Bronchial epithelial cell (primary cell): ENCODE data around the gene P2RX3. TPM values are rescaled to one million over a fixed set of nuclear protein-coding genes. Genes with fewer than 3 reads are reported as not detected.
A peak's percentile ranks its signal among the peaks of the same experiment; 100 is the strongest.

Source experiments
- DNase-seq: peaks from one replicate; pipeline ENCODE4 v3.0.0-alpha.2; 2010; ENCODE audit warnings: low read depth
- FAIRE-seq: peaks from 2 replicates; lab custom pipeline; 2011; peaks lifted over from hg19 to GRCh38; lab: Jason Lieb, UNC
- H3K27me3 ChIP-seq: 2 replicates; pipeline ENCODE4 v1.5.1; 2011; ENCODE audit warnings: low read length; ENCODE audit not compliant: control insufficient read depth, insufficient read depth
- H3K36me3 ChIP-seq: 2 replicates; pipeline ENCODE4 v1.5.1; 2011; ENCODE audit warnings: low read length; ENCODE audit not compliant: control insufficient read depth, insufficient read depth
- H3K4me3 ChIP-seq: 2 replicates; pipeline ENCODE4 v1.5.1; 2011; ENCODE audit warnings: mild to moderate bottlenecking, low read depth, low read length, control low read depth
- total RNA-seq: library from RNA; depleted of rRNA; stranded (reverse); fragments of >200 nt; gene quantifications from 2 replicates; pipeline ENCODE4 v1.2.1, GENCODE V29; 2014
- TF ChIP-seq, protein P1 (sequence below): IDR thresholded peaks from 2 replicates; pipeline ENCODE4 v1.5.1; 2011; ENCODE audit warnings: mild to moderate bottlenecking, moderate library complexity, low read length, control low read depth, inconsistent platforms; ENCODE audit not compliant: insufficient read depth, severe bottlenecking

The P2RX3 gene
- total RNA-seq, 1 donor from 2014 or later, result not detected

DNA sequence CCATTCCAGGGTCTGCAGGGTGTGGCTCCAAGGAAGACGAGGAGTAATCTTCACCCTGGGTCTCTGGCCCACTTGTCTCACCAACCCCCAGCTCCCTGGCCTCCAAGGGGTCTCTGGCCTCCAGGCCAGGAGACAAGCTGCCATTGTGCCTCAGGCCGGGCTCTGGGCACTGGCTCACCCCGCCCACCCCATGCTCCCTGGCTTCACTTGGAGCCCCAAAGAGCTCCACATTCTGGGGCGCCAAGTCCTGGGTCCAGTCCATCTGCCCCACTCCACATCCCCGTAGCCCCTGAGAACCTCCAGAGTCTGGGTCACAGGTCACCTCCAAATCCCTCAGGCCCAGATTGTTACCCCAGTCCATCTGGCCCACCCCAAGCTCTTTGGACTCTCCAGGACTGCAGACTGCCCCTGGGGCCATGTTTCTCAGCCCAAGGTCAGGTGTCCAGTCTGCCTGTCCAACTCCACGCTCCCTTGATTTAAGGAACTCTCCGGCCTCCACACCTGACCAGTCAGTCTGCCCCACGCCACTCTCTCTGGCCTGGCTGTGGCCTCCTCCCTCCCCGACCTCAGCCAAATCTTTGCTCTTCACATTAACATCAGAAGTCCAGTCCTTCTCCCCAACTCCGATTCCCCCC, 29.6 kb upstream of the P2RX3 start:
- FAIRE-seq, result no peak
- Histone ChIP-seq H3K36me3 (peaks cover 36% of the 10 kb centered on the region), H3K4me3 (peak overlapping the region; percentile 3), H3K27me3 (no peaks in the 10 kb centered on the region)
- TF ChIP-seq, protein P1, sequence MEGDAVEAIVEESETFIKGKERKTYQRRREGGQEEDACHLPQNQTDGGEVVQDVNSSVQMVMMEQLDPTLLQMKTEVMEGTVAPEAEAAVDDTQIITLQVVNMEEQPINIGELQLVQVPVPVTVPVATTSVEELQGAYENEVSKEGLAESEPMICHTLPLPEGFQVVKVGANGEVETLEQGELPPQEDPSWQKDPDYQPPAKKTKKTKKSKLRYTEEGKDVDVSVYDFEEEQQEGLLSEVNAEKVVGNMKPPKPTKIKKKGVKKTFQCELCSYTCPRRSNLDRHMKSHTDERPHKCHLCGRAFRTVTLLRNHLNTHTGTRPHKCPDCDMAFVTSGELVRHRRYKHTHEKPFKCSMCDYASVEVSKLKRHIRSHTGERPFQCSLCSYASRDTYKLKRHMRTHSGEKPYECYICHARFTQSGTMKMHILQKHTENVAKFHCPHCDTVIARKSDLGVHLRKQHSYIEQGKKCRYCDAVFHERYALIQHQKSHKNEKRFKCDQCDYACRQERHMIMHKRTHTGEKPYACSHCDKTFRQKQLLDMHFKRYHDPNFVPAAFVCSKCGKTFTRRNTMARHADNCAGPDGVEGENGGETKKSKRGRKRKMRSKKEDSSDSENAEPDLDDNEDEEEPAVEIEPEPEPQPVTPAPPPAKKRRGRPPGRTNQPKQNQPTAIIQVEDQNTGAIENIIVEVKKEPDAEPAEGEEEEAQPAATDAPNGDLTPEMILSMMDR, result no peak
- no peak for DNase-seq

DNA sequence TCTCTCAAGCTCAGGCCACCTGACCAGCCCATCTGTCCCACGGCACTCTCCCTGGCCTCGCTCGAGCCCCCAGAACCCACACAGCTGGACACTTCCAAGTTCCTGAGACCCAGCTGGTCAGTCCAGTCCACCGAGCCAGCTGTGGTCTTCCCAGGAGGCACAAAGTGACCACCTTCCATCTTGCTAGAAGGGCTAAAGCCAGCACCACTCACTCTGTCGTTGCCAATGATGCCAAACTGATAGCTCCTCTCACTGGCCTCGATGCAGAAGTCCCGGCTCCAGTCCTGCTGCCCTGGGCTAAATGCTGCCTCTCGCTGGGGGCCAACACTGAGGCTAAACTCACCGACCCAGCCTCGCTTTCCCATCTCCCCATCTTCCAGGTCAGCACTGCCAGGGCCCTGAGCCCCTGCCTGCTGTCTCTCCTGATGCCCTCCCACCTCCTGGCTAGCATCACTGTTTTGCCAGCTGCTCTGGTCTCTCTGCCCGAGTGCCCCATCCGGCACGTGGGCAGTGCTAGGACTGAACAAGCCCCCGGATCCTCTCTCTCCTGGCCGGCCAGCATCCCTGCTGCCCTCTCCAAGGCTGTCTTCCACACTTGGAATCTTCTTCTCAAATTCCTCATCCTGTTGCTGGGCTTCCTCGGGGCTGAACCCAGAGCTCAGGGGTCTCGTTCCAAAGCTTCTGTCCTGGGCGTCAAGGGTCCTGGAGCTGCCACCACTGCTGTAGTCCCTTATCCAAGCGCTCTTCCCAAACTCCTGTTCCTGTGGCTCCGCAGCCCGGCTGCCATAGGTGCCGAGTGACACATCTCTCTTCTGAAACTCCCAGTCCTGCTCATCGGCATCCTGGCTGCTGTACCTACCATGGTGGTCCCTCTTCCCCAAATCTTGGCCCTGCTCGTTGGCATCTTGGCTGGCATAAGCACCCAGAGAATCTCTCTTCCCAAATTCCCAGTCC, 28.8 kb upstream of the P2RX3 start:
- DNase-seq (no peak), FAIRE-seq (no peak)
- no peaks in the 10 kb centered on the region for H3K27me3 ChIP-seq
- H3K36me3 ChIP-seq, result peaks cover 41% of the 10 kb centered on the region
- TF ChIP-seq, protein P1, result no peak
- H3K4me3 ChIP-seq, result no peak overlapping the region

DNA sequence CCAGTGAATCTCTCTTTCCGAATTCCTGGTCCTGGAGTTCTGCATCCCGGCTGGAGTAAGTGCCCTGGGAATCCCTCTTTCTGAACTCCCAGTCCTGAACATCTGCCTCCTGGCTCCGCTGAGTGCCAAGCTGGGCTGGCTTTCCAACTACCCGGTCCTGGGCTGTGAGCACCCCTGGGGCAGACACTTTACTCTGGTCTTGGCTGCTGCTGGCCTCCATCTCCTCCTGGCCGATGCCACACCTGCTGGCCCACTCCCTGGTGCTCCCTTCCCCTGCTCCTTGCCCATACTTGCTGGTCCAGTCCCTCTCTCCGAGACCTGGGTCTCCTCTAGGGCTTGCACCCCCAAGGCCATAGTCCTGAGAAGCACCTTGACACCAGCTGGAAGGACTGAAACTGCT, 28.1 kb upstream of the P2RX3 start:
- H3K36me3 ChIP-seq, result peaks cover 43% of the 10 kb centered on the region
- no peaks in the 10 kb centered on the region for H3K27me3 ChIP-seq
- TF ChIP-seq, protein P1, result no peak
- FAIRE-seq, result no peak
- DNase-seq, result no peak
- peak overlapping the region; percentile 51 for H3K4me3 ChIP-seq

DNA sequence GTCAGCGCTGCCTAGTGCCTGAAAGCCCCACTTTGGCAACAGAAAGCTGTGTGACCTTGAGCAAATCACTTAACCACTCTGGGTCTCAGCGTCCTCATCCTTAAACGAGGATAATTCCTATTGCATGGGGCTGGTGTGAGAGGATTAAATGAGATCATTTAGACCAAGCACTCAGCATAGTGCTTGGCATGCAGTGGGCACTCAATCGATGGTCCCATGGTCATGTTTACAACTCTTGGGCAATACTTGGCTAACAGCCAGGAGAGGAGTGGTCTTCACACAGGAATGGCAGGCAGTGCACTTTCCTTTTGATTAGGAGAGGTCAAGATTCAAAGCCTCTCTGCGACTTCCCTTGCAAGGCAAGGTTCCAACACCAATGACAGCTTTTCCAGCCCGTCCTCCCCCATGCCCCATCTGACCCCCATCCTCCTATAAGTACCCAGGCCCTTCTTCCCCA, 27.5 kb upstream of the P2RX3 start:
- FAIRE-seq (peak; percentile 55), DNase-seq (no peak)
- H3K36me3 ChIP-seq, result peaks cover 45% of the 10 kb centered on the region
- TF ChIP-seq, protein P1, result no peak
- peak overlapping the region; percentile 51 for H3K4me3 ChIP-seq
- H3K27me3 ChIP-seq, result no peaks in the 10 kb centered on the region

DNA sequence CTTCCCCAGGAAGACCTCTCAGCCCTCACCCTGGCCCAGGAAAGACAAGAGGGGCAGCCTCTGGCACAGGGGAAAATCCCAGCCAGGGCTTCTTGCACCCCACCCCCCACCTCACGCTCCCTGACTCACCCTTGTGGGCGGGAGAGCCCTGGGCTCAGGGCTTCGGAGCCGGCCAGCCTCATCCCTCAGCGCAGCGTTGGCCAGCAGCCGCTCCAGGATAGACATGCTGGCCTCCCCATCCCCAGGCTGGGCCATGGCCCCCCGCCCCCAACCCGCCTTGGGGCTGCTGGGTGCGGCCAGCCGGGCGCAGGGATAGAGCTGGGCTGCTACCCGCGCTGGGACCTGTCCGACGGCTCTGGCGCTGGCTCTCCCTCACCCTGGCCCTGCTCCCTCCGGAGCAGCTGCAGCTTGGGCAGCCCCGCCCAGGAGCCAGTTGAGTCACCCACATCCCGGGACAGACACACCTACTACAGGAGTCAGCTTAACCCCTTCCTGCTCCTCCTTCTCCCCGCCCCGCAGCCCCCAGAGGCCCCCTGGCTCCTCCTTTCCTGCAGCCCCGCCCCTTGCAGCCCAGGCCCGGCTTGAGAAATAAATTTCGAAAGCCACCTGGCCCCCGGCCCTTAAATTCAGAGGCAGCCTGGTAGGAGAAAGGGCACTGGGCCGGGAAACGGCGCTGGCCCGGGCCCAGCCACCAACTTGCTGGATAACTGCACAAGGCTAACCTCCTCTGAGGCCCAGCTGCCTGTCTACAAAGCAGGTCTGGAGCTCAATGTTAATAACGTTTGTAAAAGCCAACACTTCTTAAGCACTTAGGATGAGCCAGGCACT, 26.8 kb upstream of the P2RX3 start:
- DNase-seq, result peak; percentile 92
- Histone ChIP-seq H3K27me3 (no peaks in the 10 kb centered on the region), H3K4me3 (peak overlapping the region; percentile 51), H3K36me3 (peaks cover 50% of the 10 kb centered on the region)
- TF ChIP-seq, protein P1, result no peak
- no peak for FAIRE-seq
